ENCODE measurements around the gene IGF2BP1. TPM values are rescaled to one million over a fixed set of nuclear protein-coding genes. Genes with fewer than 3 reads are reported as not detected.

The IGF2BP1 gene
- total and polyA plus RNA-seq, 2 of the 8 experiments (the other 6 are each of a cell fraction or from before 2014, with no cell fraction given) = 41.6 to 513 TPM

- TF ChIP-seq CHD7 (IDR thresholded peaks at IDR 0.05; ENCODE audit: insufficient replicate concordance, low read length) (no peak), EZH2 (IDR thresholded peaks at IDR 0.05; ENCODE audit: low read depth, low read length, severe bottlenecking) (no peak), E2F6 (IDR thresholded peaks at IDR 0.05) (no peak), CHD1 (IDR thresholded peaks at IDR 0.05; ENCODE audit: low read depth, low read length) (no peak), BACH1 (IDR thresholded peaks at IDR 0.05; ENCODE audit: low read length) (no peak), EGR1 (IDR thresholded peaks at IDR 0.05; ENCODE audit: borderline replicate concordance, low read depth, low read length) (no peak), POLR2A (IDR thresholded peaks at IDR 0.05; ENCODE audit: control extremely low read depth in 1 of 2, low read depth in 2 of 2, low read length in 2 of 2) (no peak)
These were observed 44.3 kb upstream of the IGF2BP1 start (continued) for GRCh38 chr17:48952904-48953303.
